PC-9 (cell line): ENCODE results near the gene HYCC2.

Experiments
- EZH2 ChIP-seq: fragments of 200-600 bp; sonication (generic); IDR thresholded peaks from 2 replicates; pipeline ENCODE4 v1.8.0; 2017; ENCODE audit warnings: antibody characterized with exemption, low read depth
- TF ChIP-seq, protein P1 (sequence below): fragments of 200-600 bp; sonication (generic); conservative IDR thresholded peaks from 2 replicates; pipeline ENCODE4 v1.6.1; 2017; ENCODE audit warnings: mixed run types, antibody characterized with exemption, mild to moderate bottlenecking, moderate library complexity

DNA sequence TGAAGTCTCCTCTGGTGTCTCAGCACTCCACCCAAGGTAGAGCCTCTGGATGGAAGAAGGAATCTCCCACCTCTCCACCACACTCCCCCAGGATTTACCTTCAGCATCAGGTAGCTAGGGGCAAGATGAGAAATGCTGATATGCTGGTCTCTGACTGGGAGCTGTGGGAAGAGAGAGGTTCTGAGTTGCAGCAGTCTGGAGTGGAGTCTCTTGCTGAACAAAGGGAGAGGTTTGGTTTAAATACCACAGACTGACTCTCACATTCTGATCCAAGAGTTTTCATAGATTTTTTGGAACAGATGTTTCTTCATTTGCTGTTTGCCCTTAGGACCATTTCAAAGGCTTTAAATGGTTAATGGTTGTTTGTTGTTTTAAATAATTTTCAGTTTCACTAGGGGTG, 43.4 kb upstream of the HYCC2 start:
- TF ChIP-seq, protein P1, sequence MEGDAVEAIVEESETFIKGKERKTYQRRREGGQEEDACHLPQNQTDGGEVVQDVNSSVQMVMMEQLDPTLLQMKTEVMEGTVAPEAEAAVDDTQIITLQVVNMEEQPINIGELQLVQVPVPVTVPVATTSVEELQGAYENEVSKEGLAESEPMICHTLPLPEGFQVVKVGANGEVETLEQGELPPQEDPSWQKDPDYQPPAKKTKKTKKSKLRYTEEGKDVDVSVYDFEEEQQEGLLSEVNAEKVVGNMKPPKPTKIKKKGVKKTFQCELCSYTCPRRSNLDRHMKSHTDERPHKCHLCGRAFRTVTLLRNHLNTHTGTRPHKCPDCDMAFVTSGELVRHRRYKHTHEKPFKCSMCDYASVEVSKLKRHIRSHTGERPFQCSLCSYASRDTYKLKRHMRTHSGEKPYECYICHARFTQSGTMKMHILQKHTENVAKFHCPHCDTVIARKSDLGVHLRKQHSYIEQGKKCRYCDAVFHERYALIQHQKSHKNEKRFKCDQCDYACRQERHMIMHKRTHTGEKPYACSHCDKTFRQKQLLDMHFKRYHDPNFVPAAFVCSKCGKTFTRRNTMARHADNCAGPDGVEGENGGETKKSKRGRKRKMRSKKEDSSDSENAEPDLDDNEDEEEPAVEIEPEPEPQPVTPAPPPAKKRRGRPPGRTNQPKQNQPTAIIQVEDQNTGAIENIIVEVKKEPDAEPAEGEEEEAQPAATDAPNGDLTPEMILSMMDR = no peak
- no peak for TF ChIP-seq EZH2
